ENCODE data around the gene WFDC1.

WFDC1 gene

DNA sequence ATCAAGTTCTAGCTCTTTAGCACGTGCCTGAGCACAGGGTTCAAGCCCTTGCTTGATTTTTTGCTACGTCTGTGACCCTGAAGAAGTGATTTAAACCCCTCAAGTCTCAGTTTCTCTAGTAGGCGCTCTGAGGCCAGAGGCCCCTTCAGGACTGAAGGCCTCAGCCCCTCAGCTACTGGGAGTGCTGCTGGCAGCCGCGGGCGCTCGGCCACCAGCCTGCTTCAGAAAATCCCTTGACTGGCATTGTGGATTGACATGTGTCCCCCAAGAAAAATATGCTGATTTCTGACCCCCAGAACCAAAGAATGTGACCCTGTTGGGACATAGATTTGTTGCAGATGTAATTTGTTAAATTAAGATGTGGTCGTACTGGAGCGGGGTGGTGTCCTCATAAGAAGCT, 20.2 kb upstream of the WFDC1 start:
- DNase-seq, result no peak

DNA sequence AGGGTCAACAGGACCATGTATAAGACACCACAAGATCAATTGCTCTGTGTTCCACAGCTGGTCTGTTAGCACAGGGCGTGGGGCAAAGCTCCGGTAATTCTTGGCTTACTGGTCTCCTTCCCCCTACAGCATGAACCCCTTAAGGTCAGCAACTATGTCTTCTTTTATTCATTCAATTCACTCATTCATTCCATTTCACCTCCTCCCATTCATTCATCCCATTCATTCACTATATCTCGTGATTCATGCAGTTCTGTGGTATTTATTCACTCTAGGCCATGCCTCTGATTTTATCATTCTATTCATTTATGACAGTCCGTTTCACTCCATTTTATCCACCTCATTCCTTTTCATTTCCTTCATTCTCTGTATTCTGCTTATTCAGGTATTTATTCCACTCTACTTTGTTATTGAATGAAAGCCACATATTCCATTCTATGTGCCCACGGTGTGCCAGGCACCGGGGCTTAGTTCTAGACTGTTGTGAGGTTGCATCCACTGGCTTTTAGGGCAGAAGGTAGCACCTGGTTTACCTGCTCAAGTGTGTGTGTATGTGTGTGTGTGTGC, 19.0 kb upstream of the WFDC1 start:
- DNase-seq, result no peak

DNA sequence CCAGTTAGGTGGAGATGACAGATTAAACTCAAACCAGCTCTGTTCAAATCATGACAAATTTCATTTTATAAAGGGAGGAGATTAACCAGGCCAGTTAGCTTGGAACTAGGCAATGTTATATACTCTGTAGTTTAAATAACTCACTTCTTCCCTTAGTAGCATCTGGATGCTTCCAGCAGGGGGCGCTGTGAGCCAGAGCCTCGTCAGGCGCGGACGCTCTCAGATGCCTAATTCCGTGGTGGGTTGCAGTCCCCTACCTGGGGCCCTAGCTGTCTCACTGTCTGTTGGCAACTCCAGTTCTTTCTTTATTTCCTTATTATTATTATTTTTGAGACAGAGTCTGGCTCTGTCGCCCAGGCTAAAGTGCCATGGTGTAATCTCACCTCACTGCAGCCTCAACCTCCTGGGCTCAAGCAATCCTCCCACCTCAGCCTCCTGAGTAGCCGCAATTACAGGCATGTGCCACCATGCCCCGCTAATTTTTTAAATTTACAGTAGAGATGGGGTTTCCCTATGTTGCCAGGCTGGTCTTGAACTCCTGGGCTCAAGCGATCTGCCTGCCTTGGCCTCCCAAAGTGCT, 17.3 kb upstream of the WFDC1 start:
- no peak for DNase-seq

DNA sequence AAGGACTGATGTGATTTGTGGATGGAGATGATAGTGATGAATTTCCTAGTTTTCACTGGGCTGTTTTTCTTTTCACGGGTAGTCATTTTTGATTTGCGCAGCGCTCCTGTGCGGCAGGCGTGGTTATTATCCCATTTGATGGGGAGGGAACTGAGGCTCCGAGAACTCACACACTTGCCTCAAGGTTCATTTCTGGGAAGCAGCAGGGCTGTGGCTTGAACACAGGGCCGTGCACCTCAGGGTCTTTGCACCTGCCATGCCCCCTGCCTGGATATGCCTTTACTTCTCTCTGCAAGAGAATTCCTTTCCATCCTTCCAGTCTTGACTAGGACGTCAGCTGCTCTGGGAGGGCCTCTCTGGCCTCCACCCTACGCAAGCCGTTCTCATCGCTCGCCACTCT, 16.3 kb upstream of the WFDC1 start:
- no peak for DNase-seq

DNA sequence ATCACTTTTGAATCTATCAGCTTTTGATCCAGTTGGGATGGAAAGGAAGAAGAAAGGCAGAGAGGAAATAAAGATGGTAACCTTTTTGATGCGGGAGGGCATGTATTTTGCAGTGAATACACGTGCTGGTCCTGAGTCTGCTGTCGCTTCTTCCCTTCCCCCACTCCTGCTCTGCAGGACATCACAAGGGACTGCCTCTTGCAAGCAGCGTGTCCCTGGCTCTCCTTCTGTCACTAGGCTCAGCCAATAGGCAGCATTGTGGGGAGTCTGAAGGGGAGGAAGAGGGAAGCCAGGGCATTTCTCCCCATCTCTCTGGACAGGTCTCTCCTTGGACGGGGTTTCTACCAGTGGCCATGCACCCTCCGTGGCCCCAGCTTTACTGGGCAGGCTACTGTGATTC, 15.7 kb upstream of the WFDC1 start:
- no peak for DNase-seq

DNA sequence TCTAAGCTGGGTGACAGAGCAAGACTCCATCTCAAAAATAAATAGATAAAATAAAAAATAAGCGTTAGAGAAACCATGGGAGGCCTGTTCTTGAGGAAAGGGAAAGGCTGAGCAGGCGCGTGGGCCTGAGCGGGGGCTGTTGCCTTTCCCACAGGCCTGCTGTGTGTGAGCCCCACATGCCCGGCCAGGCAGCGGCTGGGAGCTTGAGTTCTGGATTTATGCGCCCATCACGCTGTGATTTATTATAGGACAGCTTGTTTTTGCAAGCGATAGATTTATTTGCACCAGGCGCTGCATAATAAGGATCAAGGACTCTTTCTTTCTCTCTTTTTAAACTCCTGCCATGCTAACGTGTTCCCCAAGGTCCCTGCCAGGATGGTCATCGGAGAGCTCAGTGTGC, 14.8 kb upstream of the WFDC1 start:
- DNase-seq, result no peak

DNA sequence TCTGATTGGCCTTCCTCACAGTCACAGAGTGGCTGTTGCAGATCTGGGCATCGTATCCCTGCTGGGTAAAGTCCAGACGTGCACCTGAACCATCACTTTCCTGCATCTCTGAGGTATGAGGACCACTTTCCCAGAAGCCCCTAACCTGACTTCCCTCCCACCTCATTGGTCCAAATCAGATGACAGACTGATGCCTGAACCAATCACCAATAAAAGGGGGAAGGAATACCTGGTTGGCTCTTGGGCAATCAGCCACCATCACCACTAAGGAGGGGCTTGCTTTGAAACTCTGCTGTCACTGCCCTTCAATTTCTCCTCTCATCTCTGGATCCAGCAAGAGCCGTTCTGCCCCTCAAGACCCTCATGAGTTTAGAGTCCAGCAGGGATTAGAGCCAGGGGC, 13.6 kb upstream of the WFDC1 start:
- DNase-seq, result no peak

DNA sequence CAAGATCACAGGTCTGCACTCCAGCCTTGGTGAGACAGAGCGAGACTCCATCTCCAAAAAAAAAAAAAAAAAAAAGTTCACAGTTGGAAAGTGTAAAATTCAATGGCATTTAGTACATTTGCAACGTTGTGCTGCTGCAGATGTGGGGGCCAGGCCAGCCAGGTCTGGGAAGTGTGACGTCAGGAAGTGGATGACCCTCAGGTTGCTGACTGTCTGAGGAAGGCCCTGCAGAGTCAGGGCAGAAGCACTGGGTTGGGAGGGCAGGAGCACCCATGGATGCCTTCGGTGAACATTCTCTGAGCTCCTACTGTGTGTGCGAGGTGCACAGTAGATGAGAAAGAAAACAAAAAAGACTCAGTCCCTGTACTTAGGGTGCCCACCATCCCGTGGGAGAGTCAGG, 12.1 kb upstream of the WFDC1 start:
- DNase-seq, result no peak

DNA sequence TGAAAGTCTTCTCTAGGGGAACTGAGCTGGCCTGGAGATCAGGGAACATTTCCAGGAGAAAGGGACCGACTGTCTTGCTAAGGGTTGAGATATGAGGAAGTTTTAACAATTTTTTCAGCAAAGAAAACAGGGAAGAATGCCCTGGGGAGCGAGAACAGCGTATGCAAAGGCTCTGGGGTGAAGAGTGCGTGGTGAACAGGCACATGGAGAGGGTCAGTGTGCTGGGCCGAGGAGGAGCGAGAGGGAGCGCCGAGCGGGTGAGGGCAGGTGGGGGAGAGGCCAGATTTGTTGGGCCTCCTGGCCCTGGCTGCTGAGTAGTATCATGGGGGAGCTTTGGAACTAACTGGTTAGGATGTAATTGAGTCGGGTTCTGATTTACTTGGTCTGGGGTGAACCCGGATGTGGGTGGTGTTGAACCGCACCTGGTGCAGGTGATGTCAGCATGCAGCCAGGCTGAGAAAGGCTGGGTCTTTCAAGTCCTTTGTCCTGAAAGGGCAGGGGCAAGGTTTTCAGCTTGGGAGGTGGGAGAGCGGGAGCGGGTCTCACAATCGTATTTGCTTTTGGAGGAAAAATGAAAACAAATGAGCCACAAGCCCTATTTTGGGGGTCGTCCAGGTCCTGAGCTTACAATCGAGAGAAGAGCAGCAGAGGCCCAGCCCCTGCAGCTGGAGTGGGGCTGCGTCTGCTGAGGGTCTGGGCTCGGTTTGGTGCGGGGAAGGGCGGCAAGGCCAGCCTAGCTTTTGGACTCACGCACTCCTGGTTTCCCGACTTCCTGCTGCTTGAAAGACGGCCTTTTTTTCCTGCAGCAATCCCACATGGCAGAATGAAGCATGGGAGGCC, 11.1 kb upstream of the WFDC1 start:
- no peak for DNase-seq

DNA sequence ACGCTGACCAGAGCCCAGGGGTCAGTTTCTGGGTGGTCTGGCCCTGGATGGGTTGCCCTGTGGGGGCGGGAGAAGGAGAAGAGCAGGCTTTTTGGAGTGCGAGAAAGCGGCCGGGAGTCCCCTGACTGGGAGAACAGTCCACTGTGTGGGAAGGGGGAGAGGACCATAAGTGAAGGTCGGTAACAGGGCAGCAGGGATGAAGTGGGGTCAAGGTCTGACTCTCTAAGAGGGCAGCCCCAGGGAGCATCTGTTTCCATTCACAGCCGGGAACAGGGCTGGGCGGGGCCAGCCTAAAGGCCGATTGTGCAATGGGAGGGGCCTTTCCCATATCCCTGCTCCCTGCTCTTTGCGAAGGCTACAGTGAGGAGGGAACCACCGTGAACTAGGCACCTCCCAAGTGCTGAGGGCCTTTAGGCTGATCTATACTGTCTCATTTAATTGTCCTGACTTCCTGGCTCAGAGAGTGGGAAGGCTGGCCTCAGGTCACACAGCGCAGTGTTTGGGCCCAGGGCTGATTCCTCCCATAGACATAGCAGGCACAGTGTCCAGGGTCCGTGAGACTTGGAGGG, 10.4 kb upstream of the WFDC1 start:
- DNase-seq, result no peak

DNA sequence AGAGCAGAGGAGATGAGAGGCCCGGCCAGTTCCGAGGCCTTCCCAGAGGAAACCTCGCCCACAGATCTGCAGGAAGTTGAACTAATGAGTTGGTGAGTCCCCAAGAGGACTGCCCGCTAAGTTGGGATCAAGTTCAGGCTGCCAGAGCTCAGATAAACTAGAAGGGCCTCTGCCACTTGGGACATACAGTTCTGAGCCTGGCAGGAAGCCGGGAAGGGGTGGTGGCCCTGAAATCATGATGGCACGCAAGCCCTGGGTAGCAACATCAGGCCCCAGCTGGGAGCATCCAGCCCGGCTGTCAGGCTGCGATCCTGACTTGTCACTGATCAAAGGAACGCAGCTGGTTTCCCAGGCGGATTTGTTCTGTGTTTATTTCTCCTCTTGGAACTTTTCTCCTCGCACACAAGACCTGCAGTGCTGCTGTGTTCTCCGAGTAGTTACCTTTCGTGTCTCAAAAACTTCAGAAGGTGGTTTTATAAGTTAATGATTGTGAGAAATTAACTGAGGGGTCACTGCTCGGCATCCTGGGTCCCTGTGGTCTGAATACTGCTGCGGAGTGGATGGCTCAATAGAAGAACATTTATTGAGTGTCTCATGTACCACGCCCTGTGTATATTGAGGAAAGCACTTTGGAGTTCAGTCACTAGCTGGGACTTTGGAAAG, 8.0 kb upstream of the WFDC1 start:
- no peak for DNase-seq

DNA sequence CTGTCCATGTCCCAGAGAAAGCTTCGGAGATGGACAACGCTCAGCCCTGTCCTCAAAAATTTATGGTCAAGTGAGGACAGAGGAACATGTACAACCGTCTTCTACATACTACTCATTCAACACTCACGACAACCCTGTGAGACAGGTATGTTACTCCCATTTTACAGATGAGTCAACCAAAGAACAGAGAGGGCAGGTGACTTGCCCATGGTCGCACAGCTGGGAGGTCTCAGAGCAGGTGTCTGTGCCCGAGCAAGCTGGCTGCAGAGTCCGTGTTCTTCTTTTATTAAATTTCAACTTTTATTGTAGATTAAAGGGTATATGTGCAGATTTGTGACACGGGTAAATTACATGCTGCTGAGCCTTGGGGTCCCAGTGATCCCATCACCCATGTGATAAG, 5.8 kb upstream of the WFDC1 start:
- DNase-seq, result no peak

DNA sequence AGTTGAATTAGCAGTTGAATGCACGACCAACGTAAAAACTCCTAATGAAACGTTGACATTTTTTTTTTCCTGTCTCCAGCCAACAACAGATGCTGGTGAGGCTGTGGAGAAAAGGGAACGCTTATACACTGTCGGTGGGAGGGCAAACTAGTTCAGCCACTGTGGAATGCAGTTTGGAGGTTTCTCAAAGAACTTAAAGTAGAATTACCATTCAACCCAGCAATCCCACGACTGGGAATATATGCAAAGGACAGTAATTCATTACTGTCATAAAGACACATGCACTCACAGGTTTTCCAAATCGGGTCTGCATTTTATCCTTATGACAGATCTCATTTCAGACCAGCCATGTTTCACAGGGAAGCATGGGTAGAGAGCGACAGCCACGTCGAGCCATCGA, 3.5 kb upstream of the WFDC1 start:
- no peak for DNase-seq

DNA sequence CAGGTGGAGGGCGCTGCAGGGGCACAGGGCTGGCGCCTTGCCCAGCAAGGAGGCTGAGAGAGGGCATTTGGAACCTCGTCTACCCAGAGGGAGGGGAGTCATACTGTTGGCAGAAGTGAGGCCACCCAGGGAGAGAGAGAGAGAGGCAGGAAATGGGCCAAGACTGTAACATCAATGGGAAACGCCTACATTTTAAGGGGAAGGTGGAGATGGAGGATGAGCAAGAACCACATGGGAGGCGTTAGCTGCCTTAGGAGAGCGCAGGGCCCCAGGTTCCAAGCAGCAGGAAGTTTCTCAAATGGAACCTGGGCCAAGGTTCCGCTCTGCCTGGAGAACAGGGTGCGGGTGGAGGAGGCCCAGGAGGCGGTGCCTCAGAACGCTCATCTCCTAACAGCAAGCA, 2.7 kb upstream of the WFDC1 start:
- peak; percentile 61 for DNase-seq

DNA sequence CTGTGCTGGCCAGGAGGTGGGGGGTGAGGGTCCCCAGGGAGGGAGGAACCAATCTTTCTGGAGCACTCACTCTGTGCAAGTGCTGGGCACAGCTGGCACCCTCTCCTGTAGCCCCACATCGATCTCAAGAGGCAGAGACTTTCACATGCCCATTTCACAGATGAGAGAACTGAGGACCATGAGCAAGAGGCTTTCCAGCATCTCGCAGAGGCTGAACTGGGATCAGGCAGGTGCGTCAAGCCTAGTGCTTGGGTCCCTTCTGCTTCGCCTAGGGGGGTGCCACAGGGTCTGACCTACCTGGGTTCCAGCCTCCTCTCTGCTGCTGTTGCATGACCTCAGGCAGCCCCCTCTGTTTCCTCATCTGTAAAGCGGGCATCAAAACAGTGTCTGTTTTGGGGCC, 1.3 kb upstream of the WFDC1 start:
- no peak for DNase-seq

DNA sequence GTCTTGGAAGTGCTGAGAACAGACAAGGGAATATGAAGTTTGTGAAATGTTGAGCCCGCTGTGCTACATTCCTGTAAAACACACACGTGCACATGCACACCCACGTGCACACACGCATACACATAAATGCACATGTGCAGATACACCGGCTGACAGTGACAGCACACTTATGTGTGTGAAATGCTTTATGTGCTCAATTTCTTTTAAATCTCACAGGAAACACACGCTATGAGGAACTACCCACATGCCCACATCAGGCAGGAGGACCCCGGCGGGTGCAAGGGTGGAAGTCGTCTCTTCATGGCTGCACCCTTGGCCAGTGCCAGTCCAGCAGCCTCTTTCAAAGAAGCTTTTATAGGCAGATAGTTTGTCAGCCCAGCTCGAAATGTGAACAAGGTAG, 561 bp upstream of the WFDC1 start:
- no peak for DNase-seq

DNA sequence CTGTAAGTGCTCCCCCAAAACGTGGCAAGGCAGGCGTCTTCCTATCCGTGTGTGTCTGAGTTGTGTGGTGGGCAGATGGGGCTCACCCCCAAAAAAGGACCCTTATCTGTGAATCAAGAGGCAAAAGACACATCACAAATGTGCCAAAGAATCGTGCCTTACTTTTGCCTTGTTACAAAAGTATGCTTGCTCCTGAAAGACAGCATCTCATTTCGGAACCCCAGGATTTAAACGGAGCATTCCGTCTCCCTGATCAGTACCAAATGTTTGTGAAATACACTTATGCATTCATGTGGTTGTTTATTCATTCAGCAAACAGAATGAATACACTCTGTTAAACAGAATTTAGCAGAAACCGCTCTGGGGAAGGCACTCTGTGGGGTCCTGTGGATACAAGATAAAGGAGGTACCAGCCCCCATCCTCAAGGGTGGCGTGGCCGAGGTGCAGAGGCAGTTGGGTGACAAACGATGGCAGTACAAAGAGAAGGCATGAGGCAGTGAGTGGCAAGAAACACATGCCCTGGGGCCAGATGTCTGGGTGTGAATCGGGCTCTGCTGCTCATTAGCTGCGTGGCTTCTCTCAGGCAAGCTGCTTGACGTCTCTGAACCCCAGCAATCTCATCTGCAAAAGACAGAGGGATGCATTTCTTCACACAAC, 654 bp downstream of the WFDC1 start:
- DNase-seq, result no peak

DNA sequence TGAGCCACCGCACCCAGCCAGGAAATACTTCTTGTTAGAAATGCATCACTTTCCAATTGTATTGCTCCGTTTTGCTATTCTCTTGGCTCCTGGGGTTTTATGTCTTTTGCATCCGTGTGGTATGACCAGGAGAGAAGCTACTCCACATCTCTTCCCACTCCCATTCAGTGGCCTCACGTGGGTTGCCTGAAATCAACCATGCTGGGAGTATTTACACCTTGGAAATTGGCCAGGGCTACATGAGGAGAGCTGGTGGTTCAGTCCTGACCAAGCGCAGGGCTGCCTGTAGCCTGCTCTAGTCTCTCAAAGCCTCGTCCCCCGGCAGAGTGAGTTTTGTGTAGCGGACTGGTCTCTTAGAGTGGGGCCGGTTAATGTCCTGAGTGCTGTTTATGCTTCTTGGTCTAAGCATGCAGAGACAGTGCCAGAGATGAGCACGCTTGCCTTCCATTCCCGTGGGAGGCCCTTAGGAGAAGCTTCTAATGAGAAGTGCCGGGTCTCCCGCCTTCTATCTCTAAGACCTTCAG, 3.8 kb downstream of the WFDC1 start:
- DNase-seq, result no peak

DNA sequence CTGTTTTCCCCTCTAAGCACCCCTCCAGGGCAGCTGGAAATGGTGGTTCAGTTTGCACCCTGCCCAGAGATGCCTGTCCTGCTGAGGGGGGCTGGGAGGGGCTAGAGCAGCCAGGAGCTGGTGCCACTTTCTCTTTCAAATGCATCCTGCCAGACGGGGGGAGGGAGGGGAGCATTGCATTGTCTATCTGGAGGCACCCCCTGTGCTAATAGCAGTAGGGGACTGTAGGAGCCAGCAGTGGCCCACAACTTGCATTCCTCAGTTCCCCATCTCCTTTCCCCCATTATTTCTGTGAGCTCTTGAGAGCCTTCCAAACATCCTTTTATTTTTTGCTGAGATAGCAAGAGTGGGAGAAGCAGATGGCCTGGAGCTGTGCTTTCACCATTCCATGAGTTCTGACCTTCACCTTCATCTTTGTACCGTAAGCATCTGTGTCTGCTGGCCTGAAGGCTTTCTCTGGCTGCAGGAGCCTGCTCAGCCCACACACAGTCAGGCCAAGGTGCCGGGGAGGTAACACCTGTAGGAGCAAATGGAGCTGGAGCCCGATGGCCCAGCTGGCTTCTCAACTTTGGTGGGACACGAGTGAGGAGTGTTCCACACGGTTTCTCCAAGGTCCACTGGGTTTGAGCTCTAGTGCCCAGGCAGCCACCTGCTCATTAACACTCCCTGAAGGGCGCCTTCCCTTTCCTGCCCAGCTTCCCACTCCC, 5.2 kb downstream of the WFDC1 start:
- DNase-seq, result no peak

DNA sequence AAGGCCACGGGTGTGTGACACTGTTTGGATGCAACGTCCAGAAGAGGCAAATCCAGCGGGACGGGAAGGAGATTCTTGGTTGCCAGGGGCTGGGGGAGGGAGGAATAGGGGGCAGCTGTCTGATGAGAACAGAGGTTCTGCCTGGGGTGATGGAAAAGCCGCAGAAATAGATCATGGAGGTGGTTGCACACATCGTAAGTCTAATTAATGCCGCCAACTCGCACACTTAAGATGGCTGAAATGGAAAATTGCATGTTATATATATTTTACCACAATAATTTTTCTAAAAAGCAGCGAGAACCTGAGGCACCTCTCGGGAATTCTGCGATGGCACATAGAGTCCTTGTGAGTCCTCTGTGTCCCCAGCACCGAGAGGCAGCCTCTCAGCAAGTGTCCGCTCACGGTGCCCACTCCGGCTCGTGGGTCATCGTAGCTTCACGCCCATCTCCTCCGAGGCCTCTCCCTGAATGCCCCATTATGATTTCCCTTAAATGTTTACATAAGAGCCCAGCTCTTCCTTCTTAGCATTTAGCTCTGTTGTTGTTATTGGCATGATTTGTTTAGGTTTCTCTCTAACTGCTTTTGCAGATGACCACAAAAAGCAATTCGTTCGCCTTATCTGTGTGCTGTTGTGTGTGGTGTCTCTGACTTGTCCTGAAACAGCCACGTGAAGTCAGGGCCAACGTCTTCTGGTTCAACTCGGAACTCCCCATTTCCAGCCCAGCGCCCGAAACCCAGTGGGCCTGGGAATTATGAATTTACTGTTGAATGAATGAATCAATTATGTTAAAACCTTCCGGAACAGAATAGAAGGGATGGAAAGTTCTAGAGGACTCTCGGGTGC, 7.7 kb downstream of the WFDC1 start:
- DNase-seq, result no peak

DNA sequence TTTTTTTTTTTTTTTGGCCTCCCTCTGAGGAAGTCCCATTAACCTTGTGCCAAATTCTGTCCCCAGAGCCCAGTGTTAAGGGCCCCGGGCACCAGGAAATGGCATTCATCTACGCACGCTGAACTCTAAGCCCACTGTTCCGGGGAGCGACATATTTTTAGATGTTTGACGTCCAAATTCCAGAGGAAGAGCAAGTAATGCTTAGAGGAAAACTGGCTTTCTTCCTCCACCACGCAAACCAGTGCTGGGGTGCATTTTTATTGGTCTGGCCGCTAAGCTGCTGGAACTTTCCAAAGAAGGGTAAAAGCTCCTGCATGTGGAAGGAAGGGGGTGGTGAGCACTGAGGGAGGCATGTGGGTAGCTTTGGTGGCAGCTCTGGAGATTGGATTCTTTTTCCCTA, 8.3 kb downstream of the WFDC1 start:
- DNase-seq, result no peak

Measured in NCI-H2171 (cell line).